DND-41 (cell line): ENCODE data around the gene EIF2S2.

Experiments
- CTCF ChIP-seq: IDR thresholded peaks from 2 replicates; pipeline ENCODE4 v1.5.1; 2012; ENCODE audit warnings: borderline replicate concordance, low read length, moderate library complexity, mild to moderate bottlenecking; ENCODE audit not compliant: poor library complexity, severe bottlenecking; ENCODE audit errors: extremely low read depth
- EZH2 ChIP-seq: IDR thresholded peaks from 3 replicates; pipeline ENCODE4 v1.6.1; 2012; ENCODE audit warnings: borderline replicate concordance, low read depth, mild to moderate bottlenecking, moderate library complexity, low read length, inconsistent platforms; ENCODE audit not compliant: severe bottlenecking

GRCh38 chr20:34042262-34042661 is 69.8 kb downstream of the EIF2S2 start:
- TF ChIP-seq CTCF = no peak
- TF ChIP-seq EZH2 = no peak
